Ammon's horn (tissue), 1 donor: ENCODE results near the gene IRGC.

ENCODE experiments used
- DNase-seq: peaks from one replicate; pipeline ENCODE4 v3.0.0-alpha.2; 2016; ENCODE audit warnings: low spot score

The IRGC gene

DNA sequence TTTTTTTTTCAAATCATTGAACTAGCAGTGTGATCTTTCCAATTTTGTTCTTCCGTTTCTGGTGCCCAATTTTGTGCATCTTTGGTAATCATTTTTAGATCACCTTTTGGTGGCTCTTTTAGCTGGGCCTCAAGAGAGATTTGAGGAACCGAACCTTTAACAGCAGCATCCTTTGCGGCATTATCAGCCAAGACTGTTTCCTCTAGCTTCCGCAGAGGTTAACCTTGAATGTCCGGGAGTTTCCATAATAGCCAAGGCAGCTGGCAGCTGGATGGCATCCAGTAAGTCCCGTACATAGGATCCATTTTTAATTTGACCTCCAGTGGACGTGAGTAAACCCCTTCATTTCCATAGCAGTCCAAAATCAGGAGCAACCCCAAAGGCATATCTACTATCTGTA lies 9.6 kb downstream of the IRGC start:
- DNase-seq, result no peak

DNA sequence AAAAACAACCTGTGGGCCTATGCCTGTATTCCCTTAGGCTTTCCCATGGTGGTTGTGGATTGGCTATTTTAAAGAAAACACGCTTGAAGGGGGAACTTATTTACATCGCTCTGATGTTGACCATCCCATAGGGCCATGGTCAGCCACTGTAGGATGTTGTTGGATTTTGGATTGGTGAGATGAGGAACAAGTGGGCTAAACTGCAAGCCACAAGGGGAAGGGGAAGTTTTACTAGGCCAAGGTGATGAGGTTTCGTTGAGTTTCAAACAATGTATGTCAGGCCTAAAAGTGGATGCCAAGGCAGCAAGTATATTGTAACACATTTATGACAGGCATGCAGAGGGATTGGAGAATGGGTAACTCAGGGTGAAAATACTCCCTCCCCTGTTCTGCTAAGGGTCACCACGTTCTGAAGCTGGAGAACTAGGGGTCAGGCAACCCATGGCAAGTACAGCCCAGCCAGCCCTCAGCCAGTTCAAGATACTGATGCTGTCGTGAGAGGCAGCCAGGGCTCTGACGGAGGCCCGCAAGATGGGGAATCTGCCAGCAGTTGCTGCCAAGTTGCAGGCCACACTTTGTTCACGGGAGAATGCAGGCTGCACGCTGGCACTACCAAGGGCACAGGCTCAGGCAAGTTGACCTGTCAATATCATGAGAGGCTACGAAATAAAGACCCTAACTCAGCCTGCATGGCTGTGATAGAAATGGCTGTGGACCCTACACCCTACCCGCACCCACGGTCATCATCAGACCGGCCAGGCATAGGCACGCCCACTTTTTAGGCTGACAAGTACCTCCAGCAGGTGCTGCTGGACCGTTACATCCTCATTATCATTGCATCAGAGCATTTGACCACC lies 11.1 kb downstream of the IRGC start:
- no peak for DNase-seq

DNA sequence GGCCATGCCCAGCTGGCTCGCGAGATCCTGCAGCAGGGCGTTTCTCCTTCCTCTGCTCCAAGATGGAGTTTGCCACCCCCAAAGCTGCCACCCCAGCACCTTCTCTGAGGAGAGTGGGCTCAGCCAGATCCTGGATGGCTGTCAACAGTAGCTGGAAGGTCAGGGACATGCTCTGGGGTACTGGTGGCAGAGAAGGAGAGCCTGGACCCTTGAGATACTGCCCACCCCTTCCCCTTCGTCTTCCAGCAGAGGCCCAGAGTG lies 11.6 kb downstream of the IRGC start:
- DNase-seq, result no peak

DNA sequence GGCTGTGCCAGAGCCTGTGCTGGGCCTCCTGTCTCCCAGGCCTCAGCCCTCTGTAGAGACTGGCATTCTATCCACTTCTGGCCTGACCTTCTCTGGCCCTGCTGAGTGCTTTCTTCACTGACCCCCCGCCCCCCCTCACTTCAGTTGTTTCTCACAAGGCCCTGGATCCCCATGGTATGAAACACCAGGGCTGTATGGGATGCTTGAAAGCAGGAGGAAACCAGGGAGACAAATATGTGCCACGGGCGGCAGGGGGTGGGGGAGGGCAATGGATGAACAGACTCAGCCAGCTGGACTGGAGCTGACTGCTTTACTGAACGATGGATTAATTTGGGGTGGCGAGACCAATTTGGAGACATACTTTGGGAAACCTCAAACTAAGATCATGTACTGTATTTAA lies 14.0 kb downstream of the IRGC start:
- DNase-seq, result no peak

GRCh38 chr19:43731346-43731745 lies 15.5 kb downstream of the IRGC start:
- DNase-seq, result no peak

GRCh38 chr19:43731846-43732245 lies 16.0 kb downstream of the IRGC start:
- DNase-seq, result no peak

DNA sequence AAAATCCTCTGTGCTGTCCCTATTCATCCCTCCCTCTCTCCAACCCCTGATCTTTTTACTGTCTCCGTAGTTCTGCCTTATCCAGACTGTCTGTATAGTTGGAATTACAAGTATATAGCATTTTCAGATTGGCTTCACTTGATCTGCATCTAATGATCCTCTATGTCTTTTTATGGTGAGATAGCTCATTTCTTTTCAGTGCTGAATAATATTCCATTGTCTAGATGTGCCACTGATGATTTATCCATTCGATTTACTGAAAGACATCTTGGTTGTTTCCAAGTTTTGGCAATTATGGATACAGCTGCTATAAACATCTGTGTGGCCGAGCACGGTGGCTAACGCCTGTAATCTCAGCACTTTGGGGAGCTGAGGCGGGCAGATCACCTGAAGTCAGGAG lies 19.1 kb downstream of the IRGC start:
- DNase-seq, result no peak

DNA sequence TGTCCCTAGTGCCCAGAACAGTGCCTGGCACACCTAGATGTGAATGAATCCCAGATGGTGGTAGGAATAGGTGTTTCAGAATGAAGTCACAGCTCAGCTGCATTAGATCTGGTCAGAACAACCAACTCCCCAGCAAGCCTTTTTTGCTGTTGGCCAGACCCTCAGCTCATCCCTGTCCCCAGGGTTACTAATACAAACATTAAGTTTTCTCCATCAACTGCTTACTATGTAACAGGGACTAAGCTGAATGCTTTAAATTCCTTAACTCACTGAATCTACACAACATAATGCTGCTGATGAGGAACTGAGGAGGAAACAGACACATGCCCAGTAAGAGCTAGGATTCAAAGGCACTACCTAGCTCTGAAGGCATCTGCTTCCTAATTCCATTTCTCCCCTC lies 20.1 kb downstream of the IRGC start:
- DNase-seq, result no peak

GRCh38 chr19:43738780-43739211 lies 22.9 kb downstream of the IRGC start:
- DNase-seq, result no peak

- no peak for DNase-seq
These were observed 23.8 kb downstream of the IRGC start for GRCh38 chr19:43739439-43740235.

DNA sequence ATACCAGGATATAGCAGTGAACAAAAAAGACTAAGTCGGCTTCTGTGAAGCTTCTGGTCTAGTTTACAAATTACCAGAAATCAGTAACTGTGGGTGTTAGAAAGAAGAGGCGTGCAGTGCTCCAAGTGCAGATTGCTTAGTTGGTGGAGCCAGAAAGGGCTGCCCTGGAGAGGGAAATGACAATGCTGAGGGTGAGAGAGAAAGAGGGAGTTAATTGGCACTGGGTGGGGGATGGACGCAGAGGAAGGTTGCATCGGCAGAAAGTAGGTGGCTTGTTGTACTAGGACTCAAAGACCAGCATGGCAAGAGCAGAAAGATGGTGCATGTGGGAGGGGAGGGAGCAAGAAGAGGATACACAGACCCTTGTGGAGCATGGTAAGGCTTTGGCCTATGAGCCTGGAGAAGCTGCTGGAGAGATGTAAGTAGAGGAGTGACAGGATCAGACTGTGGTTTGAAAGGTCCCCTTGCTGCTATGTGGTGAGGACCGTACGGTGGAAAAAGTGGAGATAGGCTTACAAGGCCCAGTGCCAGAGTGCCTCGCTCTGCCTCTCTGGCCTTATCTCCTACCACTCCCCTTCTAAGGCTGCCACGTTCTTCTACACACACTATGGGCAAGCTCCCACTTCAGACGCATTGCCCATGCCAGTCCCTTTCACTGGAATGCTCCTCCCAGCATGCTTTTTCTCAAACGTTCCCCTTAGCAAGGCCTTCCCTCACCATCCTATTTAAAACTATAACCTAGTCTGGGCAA lies 25.4 kb downstream of the IRGC start:
- peak; percentile 32 for DNase-seq

DNA sequence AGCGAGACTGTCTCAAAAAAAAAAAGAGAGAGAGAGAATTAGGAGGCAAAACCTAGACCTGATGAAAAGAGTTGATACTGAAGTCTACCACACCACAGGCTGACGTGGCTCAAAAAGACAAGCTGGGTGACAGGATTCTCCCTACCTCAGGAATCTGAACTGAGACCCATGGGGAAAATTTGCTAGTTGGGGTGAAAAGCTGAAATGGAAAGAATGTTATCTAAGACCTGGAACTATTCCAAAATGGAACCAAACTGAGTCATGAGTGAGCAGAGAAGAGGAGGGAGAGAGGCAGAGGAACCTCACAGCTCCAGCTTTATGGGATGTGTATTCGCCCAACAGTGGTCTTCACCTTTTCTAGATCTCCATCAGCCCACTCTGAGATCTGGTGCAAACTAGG lies 27.2 kb downstream of the IRGC start:
- no peak for DNase-seq

GRCh38 chr19:43747557-43748204 lies 31.8 kb downstream of the IRGC start:
- no peak for DNase-seq

- DNase-seq, result no peak
These were observed 32.3 kb downstream of the IRGC start for GRCh38 chr19:43748205-43748594.

GRCh38 chr19:43748685-43749084 lies 32.8 kb downstream of the IRGC start:
- DNase-seq, result no peak

DNA sequence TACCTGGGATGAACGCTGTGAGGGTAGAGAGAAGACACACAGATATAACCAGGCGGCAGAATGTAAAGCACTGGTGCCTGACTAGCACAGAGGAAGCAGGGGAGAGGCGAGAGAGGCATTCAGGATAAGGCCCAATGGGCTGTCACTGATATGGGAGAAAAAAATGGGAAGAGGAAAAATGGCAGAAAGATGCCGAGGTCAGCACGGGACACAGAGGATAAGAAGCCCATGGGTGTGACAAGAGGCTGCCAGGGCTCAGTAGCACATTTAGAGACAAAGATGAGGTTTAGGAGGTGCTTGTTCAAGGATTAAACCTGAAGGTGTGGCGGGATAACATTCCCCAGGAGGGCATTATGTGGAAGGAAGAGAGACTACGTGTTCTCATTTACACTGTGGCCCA lies 33.3 kb downstream of the IRGC start:
- no peak for DNase-seq

GRCh38 chr19:43749898-43750297 lies 34.0 kb downstream of the IRGC start:
- no peak for DNase-seq

- no peak for DNase-seq
These were observed 35.8 kb downstream of the IRGC start for GRCh38 chr19:43751466-43752220.

DNA sequence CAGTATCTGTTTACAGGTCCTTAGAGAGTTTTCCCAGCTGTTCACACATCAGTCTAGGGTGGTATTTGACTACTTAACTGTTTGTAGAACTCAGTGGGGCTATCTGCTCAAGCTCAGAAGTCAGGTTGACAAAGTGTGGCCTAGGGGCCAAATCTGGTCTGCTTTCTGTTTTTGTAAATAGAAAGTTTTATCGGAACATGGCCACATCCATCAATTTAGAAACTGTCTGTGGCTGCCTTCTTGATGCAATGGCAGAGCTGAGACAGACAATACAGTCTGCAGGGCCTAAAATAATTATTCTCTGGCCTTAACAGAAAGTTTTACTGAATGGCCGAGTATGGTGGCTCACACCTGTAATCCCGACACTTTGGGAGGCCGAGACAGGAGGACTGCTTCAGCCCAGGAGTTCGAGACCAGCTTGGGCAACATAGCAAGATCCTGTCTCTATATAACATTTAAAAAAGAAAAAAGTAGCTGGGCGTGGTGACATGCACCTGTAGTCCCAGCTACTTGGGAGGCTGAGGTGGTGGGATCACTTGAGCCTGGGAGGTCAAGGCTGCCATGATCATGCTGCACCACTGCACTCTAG lies 36.5 kb downstream of the IRGC start:
- DNase-seq, result no peak

DNA sequence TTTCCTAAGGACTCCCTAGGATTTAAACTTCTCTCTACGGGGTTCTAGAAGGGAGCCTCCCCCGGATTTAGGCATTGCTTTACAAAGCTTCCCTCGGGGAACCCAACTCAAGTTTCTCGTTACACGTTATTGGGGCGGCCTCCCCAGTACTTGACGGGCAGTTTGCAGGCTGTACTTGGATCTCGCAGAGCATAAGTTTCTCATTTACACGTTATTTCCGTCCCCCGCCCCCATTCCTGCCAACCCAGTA lies 38.3 kb downstream of the IRGC start:
- DNase-seq, result no peak

- DNase-seq, result peak; percentile 98
These were observed 38.8 kb downstream of the IRGC start, which contains the start of gene SMG9 for GRCh38 chr19:43754503-43755255. Gene SMG9 (minus strand): TSS chr19:43754962. CDS start chr19:43750741, 4,221 bp downstream.
